ENCODE data around the gene ADORA2A. TPM values are rescaled to one million over a fixed set of nuclear protein-coding genes. Genes with fewer than 3 reads are reported as not detected.

The ADORA2A gene
- total RNA-seq, 2 experiments from 2014 or later: 37.6 to 38.0 TPM

GRCh38 chr22:24422102-24422665 lies 5.2 kb upstream of the ADORA2A start:
- no peaks in the 10 kb centered on the region for H3K27me3 Mint-ChIP-seq (ENCODE audit: low read depth)
- peaks cover 22% of the 10 kb centered on the region for H3K4me1 Mint-ChIP-seq (ENCODE audit: low read depth)
- intact Hi-C loops (cut with micrococcal nuclease): loop anchor here (5.0 to 10.0 kb wide), 2 partner anchors 95 to 527 kb away; partner anchors contain the start of gene MIF
- H3K27ac Mint-ChIP-seq: no peak overlapping the region
- peak overlapping the region; percentile 69 for H3K4me3 Mint-ChIP-seq
- CTCF ChIA-PET: interaction anchor here (0.6 to 4.9 kb wide), 17 partner anchors 13 to 108 kb away, joined by 3 to 45 read pairs (median 4); no protein-coding TSS in a partner anchor
- H3K9me3 Mint-ChIP-seq: no peaks in the 10 kb centered on the region
- no peak for DNase-seq
- H3K36me3 Mint-ChIP-seq (ENCODE audit: low read depth): no peaks in the 10 kb centered on the region

- intact Hi-C loops (cut with micrococcal nuclease): loop anchor here (1.0 to 10.0 kb wide), 3 partner anchors 80 to 529 kb away; partner anchors contain the start of gene MIF
- DNase-seq: peak; percentile 58
- CTCF ChIA-PET: interaction anchor here (0.7 to 4.9 kb wide), 12 partner anchors 10 to 107 kb away, joined by 3 to 45 read pairs (median 4); no protein-coding TSS in a partner anchor
- no peaks in the 10 kb centered on the region for H3K9me3 Mint-ChIP-seq
- peaks cover 6% of the 10 kb centered on the region for H3K36me3 Mint-ChIP-seq (ENCODE audit: low read depth)
- H3K4me1 Mint-ChIP-seq (ENCODE audit: low read depth): peaks cover 25% of the 10 kb centered on the region
- peak overlapping the region; percentile 69 for H3K4me3 Mint-ChIP-seq
- H3K27me3 Mint-ChIP-seq (ENCODE audit: low read depth): no peaks in the 10 kb centered on the region
- no peak overlapping the region for H3K27ac Mint-ChIP-seq
Observed at GRCh38 chr22:24423519-24424000, 3.8 kb upstream of the ADORA2A start.

GRCh38 chr22:24424001-24424900 lies 3.1 kb upstream of the ADORA2A start:
- Mint-ChIP-seq H3K9me3 (no peaks in the 10 kb centered on the region), H3K36me3 (ENCODE audit: low read depth) (peaks cover 10% of the 10 kb centered on the region), H3K4me3 (peak overlapping the region; percentile 79), H3K27ac (no peak overlapping the region), H3K27me3 (ENCODE audit: low read depth) (no peaks in the 10 kb centered on the region), H3K4me1 (ENCODE audit: low read depth) (peaks cover 28% of the 10 kb centered on the region)
- CTCF ChIA-PET: interaction anchor here (0.8 to 4.9 kb wide), 6 partner anchors 9 to 114 kb away, joined by 3 to 45 read pairs (median 4); no protein-coding TSS in a partner anchor
- DNase-seq: peak; percentile 67
- intact Hi-C loops (cut with micrococcal nuclease): loop anchor here (2.0 to 10.0 kb wide), 3 partner anchors 15 to 529 kb away; partner anchors contain the start of gene MIF

- H3K36me3 Mint-ChIP-seq (ENCODE audit: low read depth): peaks cover 10% of the 10 kb centered on the region
- DNase-seq: no peak
- H3K27me3 Mint-ChIP-seq (ENCODE audit: low read depth): no peaks in the 10 kb centered on the region
- peak overlapping the region; percentile 84 for H3K4me3 Mint-ChIP-seq
- H3K9me3 Mint-ChIP-seq: no peaks in the 10 kb centered on the region
- H3K4me1 Mint-ChIP-seq (ENCODE audit: low read depth): peaks cover 36% of the 10 kb centered on the region
- CTCF ChIA-PET: interaction anchor here (0.9 to 4.9 kb wide), 8 partner anchors 10 to 113 kb away, joined by 3 to 45 read pairs (median 6); no protein-coding TSS in a partner anchor
- intact Hi-C loops (cut with micrococcal nuclease): loop anchor here (2.0 to 10.0 kb wide), 4 partner anchors 14 to 642 kb away; partner anchors contain the start of gene MIF
- H3K27ac Mint-ChIP-seq: peak overlapping the region; percentile 96
Observed at GRCh38 chr22:24424901-24425775, 2.3 kb upstream of the ADORA2A start.

DNA sequence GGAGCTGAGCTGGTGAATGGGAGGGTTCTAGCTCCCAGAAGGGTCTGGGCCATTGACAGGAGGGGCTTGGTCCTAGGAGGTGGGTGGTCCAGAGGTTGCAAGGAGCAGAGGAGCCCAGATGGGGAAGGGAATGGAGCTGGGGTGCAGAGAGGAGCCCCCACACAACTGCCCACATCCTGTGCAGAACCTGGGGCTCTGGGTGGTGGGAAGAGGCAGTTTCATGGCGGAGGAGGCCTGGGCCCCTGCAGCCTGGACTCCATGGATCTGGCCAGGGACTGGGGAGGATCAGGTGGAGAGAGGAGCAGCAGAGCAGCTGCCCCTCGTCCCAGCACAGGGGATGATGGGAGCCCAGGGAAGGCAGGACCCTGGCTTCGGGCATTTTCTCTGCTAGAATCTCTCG lies 963 bp upstream of the ADORA2A start:
- peak overlapping the region; percentile 96 for H3K27ac Mint-ChIP-seq
- intact Hi-C loops (cut with micrococcal nuclease): loop anchor here (1.0 to 10.0 kb wide), 4 partner anchors 8 to 641 kb away; partner anchors contain the start of gene MIF
- CTCF ChIA-PET: interaction anchor here (0.9 to 2.3 kb wide), 6 partner anchors 9 to 96 kb away, joined by 3 to 9 read pairs (median 3); no protein-coding TSS in a partner anchor
- H3K4me1 Mint-ChIP-seq (ENCODE audit: low read depth): peaks cover 46% of the 10 kb centered on the region
- no peaks in the 10 kb centered on the region for H3K9me3 Mint-ChIP-seq
- H3K36me3 Mint-ChIP-seq (ENCODE audit: low read depth): peaks cover 10% of the 10 kb centered on the region
- DNase-seq: no peak
- H3K27me3 Mint-ChIP-seq (ENCODE audit: low read depth): no peaks in the 10 kb centered on the region
- peak overlapping the region; percentile 84 for H3K4me3 Mint-ChIP-seq

- Mint-ChIP-seq H3K27ac (peak overlapping the region; percentile 96), H3K4me3 (peak overlapping the region; percentile 84), H3K27me3 (ENCODE audit: low read depth) (no peaks in the 10 kb centered on the region), H3K4me1 (ENCODE audit: low read depth) (peaks cover 52% of the 10 kb centered on the region), H3K9me3 (no peaks in the 10 kb centered on the region), H3K36me3 (ENCODE audit: low read depth) (peaks cover 10% of the 10 kb centered on the region)
- intact Hi-C loops (cut with micrococcal nuclease): loop anchor here (1.0 to 10.0 kb wide), 5 partner anchors 7 to 640 kb away; partner anchors contain the start of gene MIF
- no peak for DNase-seq
- CTCF ChIA-PET: interaction anchor here (0.5 to 2.3 kb wide), 8 partner anchors 8 to 581 kb away, joined by 3 to 9 read pairs (median 3); no protein-coding TSS in a partner anchor
Observed at GRCh38 chr22:24426851-24427499, 424 bp upstream of the ADORA2A start.

DNA sequence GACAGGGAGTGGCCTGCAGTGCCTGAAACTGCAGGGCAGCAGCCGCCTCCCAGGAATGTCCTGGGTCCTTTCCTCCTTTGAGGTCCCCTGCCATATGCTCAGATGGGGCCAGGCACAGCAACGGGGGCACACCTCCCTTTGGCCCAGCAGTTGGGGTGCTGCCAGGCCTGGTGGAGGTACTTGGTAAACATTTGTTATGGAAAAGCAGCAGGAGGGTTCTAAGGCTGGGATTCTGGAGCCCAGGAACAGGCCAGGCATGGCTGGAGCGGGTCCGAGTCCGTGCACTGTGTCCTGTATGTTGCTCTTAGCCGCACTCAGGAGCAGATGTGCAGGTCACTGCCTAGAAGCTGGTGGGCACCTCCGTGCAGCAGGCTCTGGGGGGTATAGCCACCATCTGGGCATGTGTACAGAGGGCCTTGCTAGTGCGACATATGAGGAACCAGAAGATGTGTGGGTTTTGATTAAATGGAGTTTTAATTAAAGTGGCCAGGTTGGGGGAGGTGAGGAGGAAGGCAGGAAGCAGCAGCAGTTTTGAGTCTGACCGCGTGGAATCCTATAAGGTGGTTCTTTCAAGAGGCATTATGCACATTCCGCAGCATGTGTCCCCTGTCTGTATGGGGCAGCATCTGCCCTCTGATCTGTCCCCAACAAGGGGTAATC lies 1.5 kb downstream of the ADORA2A start:
- intact Hi-C loops (cut with micrococcal nuclease): loop anchor here (1.0 to 10.0 kb wide), 3 partner anchors 126 to 638 kb away; partner anchors contain the start of genes GUCD1, MIF and SNRPD3
- DNase-seq: no peak
- H3K9me3 Mint-ChIP-seq: no peaks in the 10 kb centered on the region
- peaks cover 69% of the 10 kb centered on the region for H3K4me1 Mint-ChIP-seq (ENCODE audit: low read depth)
- H3K4me3 Mint-ChIP-seq: peak overlapping the region; percentile 84
- H3K27ac Mint-ChIP-seq: peak overlapping the region; percentile 96
- peaks cover 12% of the 10 kb centered on the region for H3K36me3 Mint-ChIP-seq (ENCODE audit: low read depth)
- CTCF ChIA-PET: interaction anchor here (1.3 to 2.8 kb wide), 4 partner anchors 9 to 95 kb away, joined by 3 to 10 read pairs (median 4); no protein-coding TSS in a partner anchor
- no peaks in the 10 kb centered on the region for H3K27me3 Mint-ChIP-seq (ENCODE audit: low read depth)

GRCh38 chr22:24429411-24430365 lies 2.3 kb downstream of the ADORA2A start:
- Mint-ChIP-seq H3K9me3 (no peaks in the 10 kb centered on the region), H3K36me3 (ENCODE audit: low read depth) (peaks cover 17% of the 10 kb centered on the region), H3K4me3 (peak overlapping the region; percentile 84), H3K27ac (peak overlapping the region; percentile 96), H3K4me1 (ENCODE audit: low read depth) (peaks cover 76% of the 10 kb centered on the region), H3K27me3 (ENCODE audit: low read depth) (no peaks in the 10 kb centered on the region)
- DNase-seq: peak; percentile 93
- CTCF ChIA-PET: interaction anchor here (0.6 to 2.8 kb wide), 5 partner anchors 8 to 94 kb away, joined by 3 to 10 read pairs (median 4); no protein-coding TSS in a partner anchor
- intact Hi-C loops (cut with micrococcal nuclease): loop anchor here (1.0 to 10.0 kb wide), 4 partner anchors 126 to 722 kb away; partner anchors contain the start of genes GUCD1, MIF and SNRPD3

GRCh38 chr22:24430431-24431308 lies 3.3 kb downstream of the ADORA2A start:
- peaks cover 81% of the 10 kb centered on the region for H3K4me1 Mint-ChIP-seq (ENCODE audit: low read depth)

More at GRCh38 chr22:24430431-24431308, 3.3 kb downstream of the ADORA2A start:
- Mint-ChIP-seq H3K9me3 (no peaks in the 10 kb centered on the region), H3K27me3 (ENCODE audit: low read depth) (no peaks in the 10 kb centered on the region), H3K4me3 (peak overlapping the region; percentile 84), H3K27ac (peak overlapping the region; percentile 96), H3K36me3 (ENCODE audit: low read depth) (peaks cover 24% of the 10 kb centered on the region)
- intact Hi-C loops (cut with micrococcal nuclease): loop anchor here (5.0 kb wide), 1 partner anchor 723 kb away; no protein-coding TSS in a partner anchor
- no peak for DNase-seq
- CTCF ChIA-PET: interaction anchor here (0.6 to 2.8 kb wide), 3 partner anchors 7 to 91 kb away, joined by 3 to 10 read pairs (median 4); no protein-coding TSS in a partner anchor

Data from activated naive CD4-positive, alpha-beta T cell treated with anti-CD3 and anti-CD28 coated beads for 36 hours (primary cell).